ACHN (cell line): ENCODE measurements around the gene POLD2.
"Not testable (repeated sequence)": the region's sequence is repeated elsewhere in the genome, so short reads cannot be mapped to it uniquely, and the experiment has no call there.

Experiments
- DNase-seq: peaks from one replicate; pipeline ENCODE4 v3.0.0-alpha.2; 2015
- in situ Hi-C: cut with HindIII; loops from 2 replicates; pipeline ENCODE4 v1.10.0; 2017; ENCODE audit warnings: low sequenced_read_pairs, low pct_ligation_motif_present, low pct_unique_long_range_greater_than_20kb

POLD2 gene

GRCh38 chr7:44142028-44142427 lies 18.7 kb upstream of the POLD2 start:
- DNase-seq, result no peak
- in situ Hi-C loops, result no loop called here

GRCh38 chr7:44141221-44141850 lies 18.0 kb upstream of the POLD2 start, which contains the start of gene MYL7:
Gene MYL7 (minus strand): TSS chr7:44141332. CDS start chr7:44141305, 27 bp downstream.
- in situ Hi-C loops, result no loop called here

DNA sequence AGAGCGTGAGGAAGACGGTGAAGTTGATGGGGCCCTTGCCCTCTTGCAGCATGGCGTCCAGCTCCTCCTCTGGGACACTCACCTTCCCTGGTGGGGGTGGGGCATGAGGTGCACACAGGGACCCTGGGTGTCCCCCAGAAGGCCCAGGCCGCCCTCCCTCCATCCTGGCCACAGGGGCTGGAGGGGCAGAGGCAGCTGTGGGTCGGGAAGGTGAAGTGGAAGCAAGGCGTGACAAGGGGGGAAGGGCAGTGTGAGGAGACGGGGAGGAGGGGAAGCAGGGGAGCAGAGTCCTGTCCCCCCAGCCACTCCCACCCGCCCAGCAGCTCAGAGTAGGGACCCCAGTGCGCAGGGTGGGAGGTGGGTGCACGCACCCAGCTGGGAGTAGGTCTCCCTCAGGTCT lies 17.0 kb upstream of the POLD2 start:
- in situ Hi-C loops, result no loop called here

More at GRCh38 chr7:44141221-44141850, 18.0 kb upstream of the POLD2 start, which contains the start of gene MYL7:
- no peak for DNase-seq

GRCh38 chr7:44139311-44140010 lies 16.1 kb upstream of the POLD2 start:
- in situ Hi-C loops, result no loop called here
- no peak for DNase-seq

More for the DNA sequence above, 17.0 kb upstream of the POLD2 start:
- no peak for DNase-seq

GRCh38 chr7:44138698-44139097 lies 15.3 kb upstream of the POLD2 start:
- DNase-seq, result no peak
- in situ Hi-C loops, result no loop called here

DNA sequence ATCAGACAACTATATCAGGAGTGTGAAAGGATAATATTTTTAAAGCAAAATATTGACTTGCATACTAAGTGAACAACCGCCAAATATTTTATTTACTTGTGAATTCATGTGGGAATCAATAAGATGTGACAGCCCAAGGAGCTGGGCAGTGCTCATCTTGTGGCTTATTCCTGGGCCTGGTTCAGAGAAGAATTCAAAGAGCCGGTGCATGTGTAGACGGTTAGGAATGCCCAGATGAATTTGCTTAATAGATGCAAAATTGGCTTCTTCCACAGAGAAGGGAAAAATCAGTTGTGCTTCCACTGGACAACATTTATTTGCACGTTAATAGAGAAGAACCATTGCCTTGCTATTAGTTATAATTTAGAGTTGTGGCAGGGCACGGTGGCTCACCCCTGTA lies 13.4 kb upstream of the POLD2 start:
- in situ Hi-C loops, result no loop called here
- no peak for DNase-seq

DNA sequence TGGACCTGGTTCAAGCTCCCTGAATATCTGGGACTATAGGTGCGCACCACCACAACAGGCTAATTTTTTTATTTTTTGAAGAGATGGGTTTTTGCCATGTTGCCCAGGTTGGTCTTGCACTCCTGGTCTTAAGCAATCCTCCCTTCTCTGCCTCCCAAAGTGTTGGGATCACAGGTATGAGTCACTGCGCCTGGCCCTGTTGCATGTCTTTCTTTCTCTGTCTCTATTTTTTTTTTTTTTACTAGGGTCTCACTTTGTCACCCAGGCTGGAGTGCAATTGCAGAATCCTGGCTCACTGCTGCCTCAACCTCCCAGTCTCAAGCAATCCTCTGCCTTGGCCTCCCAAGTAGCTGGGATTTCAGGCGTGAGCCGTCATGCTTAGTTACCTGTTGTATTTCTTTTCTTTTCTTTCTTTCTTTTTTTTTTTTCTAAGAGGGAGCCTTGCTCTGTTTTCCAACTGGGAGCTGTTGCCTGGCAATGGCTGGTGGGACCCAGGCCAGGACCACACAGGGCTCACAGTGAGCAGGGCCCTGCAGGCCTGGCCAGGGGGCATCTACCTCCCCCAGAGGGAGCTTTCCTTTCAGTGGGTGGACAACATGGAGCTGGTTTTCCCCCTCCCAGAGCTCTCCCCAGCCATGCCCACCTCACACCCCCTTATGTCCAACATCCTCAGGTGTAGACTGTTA lies 11.7 kb upstream of the POLD2 start:
- in situ Hi-C loops, result no loop called here
- no peak for DNase-seq

DNA sequence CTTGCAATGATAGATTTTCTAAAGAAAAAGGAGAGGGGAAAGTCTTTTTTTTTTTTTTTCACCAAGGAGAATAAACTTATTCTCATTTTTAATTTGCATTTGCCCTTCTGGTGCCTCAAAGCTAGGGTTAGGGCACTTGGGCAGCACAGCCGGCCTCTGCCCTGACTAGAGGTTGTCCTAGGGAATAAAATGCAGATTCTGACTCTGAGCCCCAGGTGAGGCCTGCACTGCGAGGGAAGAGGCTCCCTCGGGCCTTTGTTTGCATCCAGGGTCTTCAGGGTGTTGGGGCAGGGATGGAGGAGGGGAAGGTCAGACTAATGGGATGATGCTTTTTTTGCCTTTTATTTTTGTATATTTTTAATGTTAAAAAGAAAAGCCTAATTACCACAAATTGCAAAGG lies 9.9 kb upstream of the POLD2 start:
- in situ Hi-C loops, result no loop called here

DNA sequence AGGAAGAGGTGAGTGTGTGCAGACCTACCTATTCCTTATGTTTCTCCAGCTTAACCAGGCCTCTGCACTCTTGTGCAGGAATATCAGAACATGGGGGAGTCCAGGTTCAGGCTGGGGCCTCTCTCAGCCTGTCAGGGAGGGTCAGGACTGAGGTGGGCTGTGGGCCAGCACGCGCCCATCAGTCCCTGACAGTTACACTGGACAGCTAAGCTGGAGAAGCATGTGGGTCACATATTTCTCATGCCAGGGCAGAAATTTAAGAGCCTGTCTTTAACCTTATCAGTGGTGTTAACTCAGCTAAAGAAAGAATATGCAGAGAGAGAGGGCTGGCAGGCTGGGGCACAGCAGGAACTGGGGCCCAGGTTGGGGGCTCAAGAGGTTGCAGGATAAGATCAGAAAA lies 8.7 kb upstream of the POLD2 start:
- in situ Hi-C loops, result no loop called here
- peak; percentile 29 for DNase-seq

More for the DNA sequence above, 9.9 kb upstream of the POLD2 start:
- no peak for DNase-seq

GRCh38 chr7:44131173-44132029 lies 8.1 kb upstream of the POLD2 start:
- DNase-seq, result peak; percentile 51
- in situ Hi-C loops, result no loop called here

- in situ Hi-C loops, result no loop called here
- DNase-seq, result no peak
Observed at GRCh38 chr7:44128721-44129582, 5.6 kb upstream of the POLD2 start.

GRCh38 chr7:44127161-44127560 lies 3.8 kb upstream of the POLD2 start:
- in situ Hi-C loops, result no loop called here
- DNase-seq, result no peak

GRCh38 chr7:44126574-44126973 lies 3.2 kb upstream of the POLD2 start:
- DNase-seq, in situ Hi-C loops: not testable (repeated sequence)

GRCh38 chr7:44124822-44125202 lies 1.5 kb upstream of the POLD2 start:
- no peak for DNase-seq
- in situ Hi-C loops, result no loop called here

DNA sequence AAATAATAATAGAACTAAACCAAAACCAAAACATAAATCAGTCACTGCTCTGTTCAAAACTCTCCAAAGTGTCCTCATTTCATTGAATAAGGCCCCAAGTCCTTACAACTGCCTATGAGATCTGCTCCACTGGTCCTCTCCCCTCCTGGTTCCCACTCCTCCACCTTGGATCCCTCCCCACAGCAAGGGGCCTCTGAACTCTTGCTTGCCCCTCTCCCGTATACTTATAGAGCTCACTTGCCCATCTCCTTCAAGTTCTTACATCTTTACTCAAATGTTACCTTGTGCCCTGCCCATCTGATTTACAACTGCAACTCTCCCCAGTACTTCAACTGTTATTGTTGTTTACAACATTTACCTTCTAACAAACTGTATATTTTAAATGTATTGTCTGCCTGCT lies 819 bp downstream of the POLD2 start:
- no peak for DNase-seq
- in situ Hi-C loops, result no loop called here

DNA sequence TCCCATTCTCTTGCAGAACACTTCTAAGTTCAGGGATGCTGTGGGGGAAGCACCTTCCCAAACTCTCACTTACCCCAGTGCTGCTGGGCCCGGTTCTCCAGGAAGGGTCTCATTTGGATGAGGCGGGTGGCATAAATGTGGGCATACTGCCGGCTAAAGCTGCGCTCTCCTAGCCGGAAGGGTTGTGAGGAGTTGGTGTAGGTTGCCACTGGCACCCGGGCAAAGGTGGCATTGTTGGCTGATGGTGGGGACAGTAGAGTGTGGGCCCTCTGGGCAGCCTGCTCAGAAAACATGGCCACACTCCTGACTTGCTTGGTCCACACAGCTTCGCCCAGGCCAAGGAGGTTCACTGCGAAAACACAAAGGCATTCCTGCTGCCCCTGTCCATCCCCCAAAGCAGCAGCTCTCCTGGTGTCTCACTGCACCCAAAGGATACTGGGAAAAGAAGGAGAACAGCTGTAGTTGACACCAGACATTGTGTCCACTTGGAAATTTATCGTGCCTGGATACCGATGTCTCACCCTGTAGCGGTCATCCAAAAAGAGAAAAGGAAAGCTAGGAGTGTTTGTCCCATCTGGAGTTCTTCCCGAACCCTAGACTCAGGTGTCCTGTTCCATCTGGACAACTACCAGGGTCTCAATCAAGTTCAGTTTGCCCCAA lies 1.5 kb downstream of the POLD2 start:
- in situ Hi-C loops, result no loop called here
- no peak for DNase-seq

GRCh38 chr7:44120395-44120794 lies 3.0 kb downstream of the POLD2 start:
- in situ Hi-C loops, result no loop called here
- DNase-seq, result no peak
